GM12873 (cell line): Measurements from ENCODE around the gene GRIA1.
A peak's percentile ranks its signal among the peaks of the same experiment; 100 is the strongest.

Experiments used
- CTCF ChIP-seq: IDR thresholded peaks from 2 replicates; pipeline ENCODE4 v1.5.1; 2012; ENCODE audit warnings: low read depth, mild to moderate bottlenecking, moderate library complexity, low read length, control low read depth; ENCODE audit not compliant: insufficient read depth; ENCODE audit errors: missing control alignments

GRIA1 gene

GRCh38 chr5:153753645-153754432 lies 263.4 kb downstream of the GRIA1 start:
- no peak for TF ChIP-seq CTCF

- TF ChIP-seq CTCF: no peak
Observed at GRCh38 chr5:153755913-153756500, 265.5 kb downstream of the GRIA1 start.

GRCh38 chr5:153756540-153756939 lies 266.1 kb downstream of the GRIA1 start:
- TF ChIP-seq CTCF: peak; percentile 4

GRCh38 chr5:153765987-153766386 lies 275.5 kb downstream of the GRIA1 start:
- TF ChIP-seq CTCF: no peak

GRCh38 chr5:153767221-153768188 lies 277.0 kb downstream of the GRIA1 start:
- no peak for TF ChIP-seq CTCF

- no peak for TF ChIP-seq CTCF
Observed at GRCh38 chr5:153770066-153770465, 279.6 kb downstream of the GRIA1 start.

GRCh38 chr5:153774686-153775085 lies 284.2 kb downstream of the GRIA1 start:
- no peak for TF ChIP-seq CTCF
